ENCODE results near the gene BEND7.
"Not testable (repeated sequence)": the region's sequence is repeated elsewhere in the genome, so short reads cannot be mapped to it uniquely, and the experiment has no call there.

BEND7 gene

GRCh38 chr10:13528875-13529713 is at the start of gene BEND7:
TSS of gene BEND7 (minus strand) at chr10:13529014. CDS start at chr10:13528533, 481 bp downstream.
- DNase-seq = peak; percentile 73

- no peak for DNase-seq
Measured at GRCh38 chr10:13573960-13574359, 45.1 kb upstream of the BEND7 start.

- DNase-seq = no peak
Measured at GRCh38 chr10:13571541-13571940, 42.7 kb upstream of the BEND7 start.

- no peak for DNase-seq
Measured at GRCh38 chr10:13567030-13567429, 38.2 kb upstream of the BEND7 start.

GRCh38 chr10:13564576-13564975 is 35.8 kb upstream of the BEND7 start:
- no peak for DNase-seq

- no peak for DNase-seq
Measured at GRCh38 chr10:13563481-13564445, 34.9 kb upstream of the BEND7 start.

GRCh38 chr10:13560597-13560996 is 31.8 kb upstream of the BEND7 start:
- peak; percentile 1 for DNase-seq

- no peak for DNase-seq
Measured at GRCh38 chr10:13559124-13559700, 30.4 kb upstream of the BEND7 start.

- peak; percentile 24 for DNase-seq
Measured at GRCh38 chr10:13555884-13556510, 27.2 kb upstream of the BEND7 start.

- no peak for DNase-seq
Measured at GRCh38 chr10:13550802-13551201, 22.0 kb upstream of the BEND7 start.

GRCh38 chr10:13542533-13542932 is 13.7 kb upstream of the BEND7 start:
- DNase-seq = no peak

GRCh38 chr10:13537985-13538384 is 9.2 kb upstream of the BEND7 start:
- not testable (repeated sequence) for DNase-seq

GRCh38 chr10:13536674-13537366 is 8.0 kb upstream of the BEND7 start:
- peak; percentile 88 for DNase-seq

GRCh38 chr10:13535346-13535745 is 6.5 kb upstream of the BEND7 start:
- no peak for DNase-seq

GRCh38 chr10:13529714-13529973 is 830 bp upstream of the BEND7 start:
- DNase-seq = no peak

GRCh38 chr10:13528123-13528874 is 515 bp downstream of the BEND7 start:
- DNase-seq = peak; percentile 55

GRCh38 chr10:13527864-13528122 is 1.0 kb downstream of the BEND7 start:
- DNase-seq = peak; percentile 62

GRCh38 chr10:13526948-13527863 is 1.6 kb downstream of the BEND7 start:
- DNase-seq = no peak

- no peak for DNase-seq
Measured at GRCh38 chr10:13525663-13526062, 3.2 kb downstream of the BEND7 start.

GRCh38 chr10:13521026-13521425 is 7.8 kb downstream of the BEND7 start:
- no peak for DNase-seq

GRCh38 chr10:13520194-13520593 is 8.6 kb downstream of the BEND7 start:
- DNase-seq = no peak
